A673 (cell line): Measurements from ENCODE around the gene SPATA33. TPM values are rescaled to one million over a fixed set of nuclear protein-coding genes. Genes with fewer than 3 reads are reported as not detected.

Source experiments
- BruUV-seq: library from RNA; stranded (reverse); fragments of 400-500 nt; replicated peaks from 2 replicates; lab custom pipeline; 2021; lab: Mats Ljungman, UMichigan
- CTCF ChIA-PET: fragments of 300-600 bp; sonication (Branson Sonifier 250); formaldehyde crosslinking; loops from one replicate; lab custom pipeline; 2022; ENCODE audit warnings: antibody characterized with exemption; lab: Charles Lee
- POLR2A ChIA-PET: fragments of 300-600 bp; sonication (Branson Sonifier 250); formaldehyde crosslinking; loops from one replicate; lab custom pipeline; 2022; ENCODE audit warnings: antibody characterized with exemption; ENCODE audit not compliant: low non-redundant PET; lab: Charles Lee
- DNase-seq: peaks from one replicate; pipeline ENCODE4 v3.0.0-alpha.2; 2015; ENCODE audit warnings: low spot score
- H3K27ac ChIP-seq: fragments of 200-600 bp; sonication (generic); 2 replicates; pipeline ENCODE4 v1.5.1; 2016; ENCODE audit warnings: mixed run types, low read depth, mild to moderate bottlenecking, mixed read lengths, antibody characterized with exemption, low read length; ENCODE audit not compliant: poor library complexity, severe bottlenecking
- H3K27me3 ChIP-seq: fragments of 200-600 bp; sonication (generic); replicated peaks from 2 replicates; pipeline ENCODE4 v1.6.1; 2017; ENCODE audit warnings: mixed run types, low read depth, mild to moderate bottlenecking, mixed read lengths, antibody characterized with exemption, low read length; ENCODE audit not compliant: insufficient read depth, poor library complexity
- H3K36me3 ChIP-seq: fragments of 200-600 bp; sonication (generic); 2 replicates; pipeline ENCODE4 v1.6.1; 2016; ENCODE audit warnings: mixed run types, mild to moderate bottlenecking, mixed read lengths, antibody characterized with exemption, low read length; ENCODE audit not compliant: insufficient read depth, poor library complexity, severe bottlenecking
- H3K4me1 ChIP-seq: fragments of 200-600 bp; sonication (generic); 2 replicates; pipeline ENCODE4 v1.6.1; 2017; ENCODE audit warnings: mixed run types, mild to moderate bottlenecking, mixed read lengths, antibody characterized with exemption, low read length; ENCODE audit not compliant: insufficient read depth, poor library complexity, severe bottlenecking
- H3K4me3 ChIP-seq: fragments of 200-600 bp; sonication (generic); 2 replicates; pipeline ENCODE4 v1.5.1; 2016; ENCODE audit warnings: low read depth, mixed run types, mild to moderate bottlenecking, mixed read lengths, low read length; ENCODE audit not compliant: poor library complexity, severe bottlenecking
- H3K9me3 ChIP-seq: fragments of 200-600 bp; sonication (generic); 2 replicates; pipeline ENCODE4 v1.6.1; 2016; ENCODE audit warnings: mixed run types, low read depth, mild to moderate bottlenecking, mixed read lengths, antibody characterized with exemption, low read length; ENCODE audit not compliant: poor library complexity, severe bottlenecking
- EZH2 ChIP-seq: fragments of 200-600 bp; sonication (generic); IDR thresholded peaks from 2 replicates; pipeline ENCODE4 v1.6.1; 2017; ENCODE audit warnings: borderline replicate concordance, low read depth, mild to moderate bottlenecking, mixed read lengths, antibody characterized with exemption, low read length; ENCODE audit not compliant: poor library complexity, severe bottlenecking
- intact Hi-C: fragments of 100-400 bp; cut with micrococcal nuclease; formaldehyde crosslinking; loops from one replicate; pipeline ENCODE4 v1.10.0; 2022; ENCODE audit not compliant: unreplicated experiment
- total RNA-seq: library from RNA; stranded (reverse); gene quantifications from 2 replicates; pipeline ENCODE4 v1.2.3, GENCODE V29; 2021
- TF ChIP-seq, protein P1 (sequence below): fragments of 300-800, 200-600 bp; sonication (generic); conservative IDR thresholded peaks from 2 replicates; pipeline ENCODE4 v1.5.1; 2017; ENCODE audit warnings: low read depth, mild to moderate bottlenecking, antibody characterized with exemption, low read length, moderate library complexity, mixed read lengths

SPATA33 gene
- total RNA-seq, 1 experiment from 2014 or later: 46.7 TPM

GRCh38 chr16:89709716-89710432 is 52.2 kb downstream of the SPATA33 start:
- TF ChIP-seq EZH2: no peak
- TF ChIP-seq, protein P1, sequence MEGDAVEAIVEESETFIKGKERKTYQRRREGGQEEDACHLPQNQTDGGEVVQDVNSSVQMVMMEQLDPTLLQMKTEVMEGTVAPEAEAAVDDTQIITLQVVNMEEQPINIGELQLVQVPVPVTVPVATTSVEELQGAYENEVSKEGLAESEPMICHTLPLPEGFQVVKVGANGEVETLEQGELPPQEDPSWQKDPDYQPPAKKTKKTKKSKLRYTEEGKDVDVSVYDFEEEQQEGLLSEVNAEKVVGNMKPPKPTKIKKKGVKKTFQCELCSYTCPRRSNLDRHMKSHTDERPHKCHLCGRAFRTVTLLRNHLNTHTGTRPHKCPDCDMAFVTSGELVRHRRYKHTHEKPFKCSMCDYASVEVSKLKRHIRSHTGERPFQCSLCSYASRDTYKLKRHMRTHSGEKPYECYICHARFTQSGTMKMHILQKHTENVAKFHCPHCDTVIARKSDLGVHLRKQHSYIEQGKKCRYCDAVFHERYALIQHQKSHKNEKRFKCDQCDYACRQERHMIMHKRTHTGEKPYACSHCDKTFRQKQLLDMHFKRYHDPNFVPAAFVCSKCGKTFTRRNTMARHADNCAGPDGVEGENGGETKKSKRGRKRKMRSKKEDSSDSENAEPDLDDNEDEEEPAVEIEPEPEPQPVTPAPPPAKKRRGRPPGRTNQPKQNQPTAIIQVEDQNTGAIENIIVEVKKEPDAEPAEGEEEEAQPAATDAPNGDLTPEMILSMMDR: no peak
- Histone ChIP-seq H3K4me3 (no peak overlapping the region), H3K4me1 (peaks cover 5% of the 10 kb centered on the region), H3K27ac (no peak overlapping the region), H3K9me3 (no peaks in the 10 kb centered on the region), H3K36me3 (peaks cover 15% of the 10 kb centered on the region), H3K27me3 (no peaks in the 10 kb centered on the region)
- intact Hi-C loops: loop anchor here (10.0 kb wide), 2 partner anchors 155 to 205 kb away; partner anchors contain the start of gene MC1R
- ChIA-PET CTCF (interaction anchor here (0.5 kb wide), 1 partner anchor 11 kb away, joined by 7 read pairs; no protein-coding TSS in a partner anchor), POLR2A (no interaction called here)
- DNase-seq: no peak
- BruUV-seq: no TSS peak

- no peak for DNase-seq
- H3K4me3 ChIP-seq: no peak overlapping the region
- BruUV-seq: no TSS peak
- H3K9me3 ChIP-seq: no peaks in the 10 kb centered on the region
- H3K36me3 ChIP-seq: peaks cover 15% of the 10 kb centered on the region
- no peak for TF ChIP-seq EZH2
- TF ChIP-seq, protein P1: no peak
- no peaks in the 10 kb centered on the region for H3K27me3 ChIP-seq
- H3K4me1 ChIP-seq: peaks cover 5% of the 10 kb centered on the region
- ChIA-PET POLR2A (no interaction called here), CTCF (no interaction called here)
- H3K27ac ChIP-seq: no peak overlapping the region
- intact Hi-C loops: no loop called here
These were observed 53.3 kb downstream of the SPATA33 start for GRCh38 chr16:89710709-89711564.

DNA sequence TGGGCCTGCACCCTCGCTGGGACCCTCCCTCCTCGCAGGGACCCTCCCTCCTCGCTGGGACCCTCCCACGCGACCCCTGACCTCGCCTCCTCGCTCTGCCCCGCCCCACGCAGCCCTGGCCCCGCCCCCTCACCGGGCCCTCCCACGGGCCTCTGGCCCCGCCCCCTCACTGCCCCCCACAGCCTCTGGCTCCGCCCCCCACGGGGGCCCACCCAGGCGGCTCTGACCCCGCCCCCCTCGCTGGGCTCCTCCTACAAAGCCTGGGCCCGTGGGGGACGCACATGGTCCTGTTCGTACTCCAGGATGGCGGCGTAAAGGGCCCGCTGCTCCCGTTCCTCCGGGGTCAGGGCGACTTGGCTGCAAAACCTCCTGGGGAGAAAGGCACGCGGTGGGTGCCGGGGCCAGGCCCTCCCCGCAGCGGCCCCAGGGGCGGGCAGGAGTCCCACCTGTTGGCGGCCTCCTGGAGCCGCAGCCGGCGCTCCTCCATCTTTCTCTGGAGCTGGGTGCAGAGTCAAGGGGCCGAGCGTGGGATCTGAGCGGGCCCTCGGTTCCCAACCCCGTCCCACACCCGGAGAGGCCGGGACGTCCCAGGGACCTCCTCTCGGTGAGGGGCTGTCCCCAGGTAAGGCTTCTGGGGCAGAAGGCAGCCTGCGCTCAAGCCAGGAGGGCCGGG is 54.1 kb downstream of the SPATA33 start:
- ChIA-PET CTCF (no interaction called here), POLR2A (no interaction called here)
- Histone ChIP-seq H3K4me3 (peak overlapping the region; percentile 98), H3K9me3 (no peaks in the 10 kb centered on the region), H3K27ac (peak overlapping the region; percentile 80), H3K4me1 (peaks cover 5% of the 10 kb centered on the region), H3K27me3 (no peaks in the 10 kb centered on the region), H3K36me3 (peaks cover 15% of the 10 kb centered on the region)
- TF ChIP-seq, protein P1: no peak
- no peak for TF ChIP-seq EZH2
- peak; percentile 86 for DNase-seq
- intact Hi-C loops: no loop called here
- BruUV-seq: TSS peak; percentile 62
